ENCODE results near the gene TTC34. TPM values are rescaled to one million over a fixed set of nuclear protein-coding genes. Genes with fewer than 3 reads are reported as not detected.

Gene TTC34
- total RNA-seq, 4 donors from 2014 or later = 0.14 to 6.0 (median 0.75) TPM

GRCh38 chr1:2837316-2837715 is 35.8 kb upstream of the TTC34 start:
- H3K27me3 ChIP-seq = peaks cover 7% of the 10 kb centered on the region
- no peaks in the 10 kb centered on the region for H3K4me1 ChIP-seq
- in situ Hi-C loops (cut with MboI; ENCODE audit: low pct_ligation_motif_present in 1 of 4, low pct_unique_long_range_greater_than_20kb in 1 of 4, low sequenced_read_pairs in 3 of 4) (loop anchor here in 1 of 4 donors (25.0 kb wide), 1 partner anchor 600 kb away; no protein-coding TSS in a partner anchor), intact Hi-C loops (cut with DNase I; ENCODE audit: low total_unique reads) (no loop called here)
- H3K9me3 ChIP-seq = no peaks in the 10 kb centered on the region
- H3K4me3 ChIP-seq = no peak overlapping the region
- no peak for DNase-seq
- no peaks in the 10 kb centered on the region for H3K36me3 ChIP-seq
- WGBS, 2 donors (ENCODE audit: low coverage in 1 of 2) = 76% methylated on average over 11 of the region's 11 CpGs; no CpG with 5 or more reads in 1 of the 2 donors
- TF ChIP-seq EP300 (IDR thresholded peaks at IDR 0.05; ENCODE audit: low read depth) (no peak), POLR2AphosphoS5 (IDR thresholded peaks at IDR 0.05) (no peak), CTCF (IDR thresholded peaks at IDR 0.05) (no peak), POLR2A (IDR thresholded peaks at IDR 0.05) (no peak)
- no peak overlapping the region for H3K27ac ChIP-seq

GRCh38 chr1:2836333-2836970 is 35.0 kb upstream of the TTC34 start:
- Histone ChIP-seq H3K36me3 (no peaks in the 10 kb centered on the region), H3K27ac (no peak overlapping the region), H3K4me1 (no peaks in the 10 kb centered on the region), H3K27me3 (peaks cover 7% of the 10 kb centered on the region), H3K4me3 (no peak overlapping the region), H3K9me3 (no peaks in the 10 kb centered on the region)
- no peak for DNase-seq
- 69 to 82% methylated on average over 8 to 20 of the region's 20 CpGs for WGBS, 2 donors (ENCODE audit: low coverage in 1 of 2)
- TF ChIP-seq CTCF (IDR thresholded peaks at IDR 0.05) (no peak), EP300 (IDR thresholded peaks at IDR 0.05; ENCODE audit: low read depth) (no peak), POLR2A (IDR thresholded peaks at IDR 0.05) (no peak), POLR2AphosphoS5 (IDR thresholded peaks at IDR 0.05) (no peak)
- intact Hi-C loops (cut with DNase I; ENCODE audit: low total_unique reads) = no loop called here
- in situ Hi-C loops (cut with MboI; ENCODE audit: low pct_ligation_motif_present in 1 of 4, low pct_unique_long_range_greater_than_20kb in 1 of 4, low sequenced_read_pairs in 3 of 4) = loop anchor here in 1 of 4 donors (25.0 kb wide), 1 partner anchor 601 kb away; no protein-coding TSS in a partner anchor

- H3K4me3 ChIP-seq = no peak overlapping the region
- H3K9me3 ChIP-seq = no peaks in the 10 kb centered on the region
- WGBS, 2 donors (ENCODE audit: low coverage in 1 of 2) = 74 to 80% methylated on average over 1 to 10 of the region's 10 CpGs
- no peak overlapping the region for H3K27ac ChIP-seq
- no peaks in the 10 kb centered on the region for H3K4me1 ChIP-seq
- intact Hi-C loops (cut with DNase I; ENCODE audit: low total_unique reads) = no loop called here
- no peak for DNase-seq
- peaks cover 7% of the 10 kb centered on the region for H3K27me3 ChIP-seq
- no peak for TF ChIP-seq CTCF (IDR thresholded peaks at IDR 0.05)
- no peaks in the 10 kb centered on the region for H3K36me3 ChIP-seq
- in situ Hi-C loops (cut with MboI; ENCODE audit: low pct_ligation_motif_present in 1 of 4, low pct_unique_long_range_greater_than_20kb in 1 of 4, low sequenced_read_pairs in 3 of 4) = loop anchor here in 1 of 4 donors (25.0 kb wide), 1 partner anchor 602 kb away; no protein-coding TSS in a partner anchor
Measured at GRCh38 chr1:2835650-2836159, 34.2 kb upstream of the TTC34 start.

GRCh38 chr1:2834741-2835564 is 33.5 kb upstream of the TTC34 start:
- intact Hi-C loops (cut with DNase I; ENCODE audit: low total_unique reads) (no loop called here), in situ Hi-C loops (cut with MboI; ENCODE audit: low pct_ligation_motif_present in 1 of 4, low pct_unique_long_range_greater_than_20kb in 1 of 4, low sequenced_read_pairs in 3 of 4) (loop anchor here in 1 of 4 donors (25.0 kb wide), 1 partner anchor 602 kb away; no protein-coding TSS in a partner anchor)
- Histone ChIP-seq H3K27me3 (peaks cover 7% of the 10 kb centered on the region), H3K9me3 (no peaks in the 10 kb centered on the region), H3K4me3 (no peak overlapping the region), H3K36me3 (no peaks in the 10 kb centered on the region), H3K4me1 (no peaks in the 10 kb centered on the region), H3K27ac (no peak overlapping the region)
- TF ChIP-seq POLR2A (IDR thresholded peaks at IDR 0.05) = no peak
- no peak for TF ChIP-seq EP300 (IDR thresholded peaks at IDR 0.05; ENCODE audit: low read depth)
- TF ChIP-seq POLR2AphosphoS5 (IDR thresholded peaks at IDR 0.05) = no peak
- no peak for TF ChIP-seq CTCF (IDR thresholded peaks at IDR 0.05)
- DNase-seq = no peak
- 78% methylated on average over 27 of the region's 27 CpGs; no CpG with 5 or more reads in 1 of the 2 donors for WGBS, 2 donors (ENCODE audit: low coverage in 1 of 2)
